HG02970 (cell line): Measurements from ENCODE around the gene GPR4.

Experiments
- ATAC-seq: cut with Tn5 transposase; IDR thresholded peaks from one replicate; pipeline ENCODE4 v1.9.1; 2021; ENCODE audit warnings: mild to moderate bottlenecking, moderate library complexity, moderate number of reproducible peaks; ENCODE audit not compliant: unreplicated experiment, low FRiP score

GPR4 gene

DNA sequence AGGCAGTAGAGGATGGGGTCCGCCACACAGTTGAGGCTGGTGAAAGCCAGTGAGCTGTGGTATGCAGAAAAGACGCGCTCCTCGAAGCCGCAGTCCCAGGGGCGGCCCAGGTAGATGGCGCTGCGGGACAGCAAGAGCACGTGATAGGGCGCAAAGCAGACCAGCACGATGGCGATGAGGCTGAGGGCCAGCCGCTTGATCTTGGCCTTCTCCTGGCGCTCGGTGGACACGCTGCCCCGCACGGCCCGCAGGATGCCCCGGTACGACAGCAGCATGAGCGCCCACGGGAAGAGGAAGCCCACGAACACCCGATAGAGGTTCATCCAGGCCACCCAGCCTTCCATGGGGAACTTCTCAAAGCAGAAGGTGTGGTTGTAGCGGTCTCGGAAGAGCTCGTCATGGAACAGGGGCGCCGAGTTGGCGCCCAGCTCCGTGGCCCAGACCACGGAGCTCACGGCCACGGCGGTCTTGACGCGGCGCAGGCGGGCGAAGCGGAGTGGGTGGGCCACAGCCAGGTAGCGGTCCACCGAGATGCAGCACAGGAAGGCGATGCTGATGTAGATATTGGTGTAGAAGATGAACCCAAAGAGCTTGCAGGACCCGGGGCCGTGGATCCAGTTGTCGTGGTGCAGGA is 10.9 kb downstream of the GPR4 start:
- ATAC-seq = no peak

DNA sequence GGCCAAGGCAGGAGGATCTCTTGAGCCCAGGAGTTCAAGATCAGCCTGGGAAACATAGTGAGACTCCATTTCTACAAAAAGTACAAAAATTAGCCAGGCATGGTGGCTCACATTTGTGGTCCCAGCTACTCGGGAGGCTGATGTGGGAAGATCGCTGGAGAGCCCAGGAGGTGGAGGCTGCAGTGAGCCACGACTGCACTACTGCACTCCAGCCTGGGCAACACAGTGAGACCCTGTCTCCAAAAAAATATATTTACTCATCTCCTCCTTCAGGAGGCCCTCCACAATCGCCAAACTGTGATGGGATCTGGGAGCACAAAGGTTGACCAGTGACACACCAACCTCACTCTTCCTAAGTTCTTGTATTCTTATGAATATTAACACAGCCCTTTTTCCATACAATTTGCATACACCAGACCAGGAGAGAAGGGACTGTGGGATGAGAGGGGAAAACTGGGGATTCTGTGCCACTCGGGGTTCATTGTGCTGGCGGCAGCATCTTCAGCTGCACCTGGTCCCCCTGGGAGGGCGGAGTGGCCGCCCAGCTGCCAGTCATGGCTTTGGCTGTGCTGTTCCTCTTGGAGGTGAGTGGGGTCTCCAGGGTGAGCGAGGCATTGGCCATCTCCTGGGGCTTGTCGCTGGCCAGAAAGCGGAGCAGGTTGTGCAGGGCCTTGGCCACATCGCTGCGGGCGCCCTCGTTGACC is 11.6 kb downstream of the GPR4 start:
- no peak for ATAC-seq

DNA sequence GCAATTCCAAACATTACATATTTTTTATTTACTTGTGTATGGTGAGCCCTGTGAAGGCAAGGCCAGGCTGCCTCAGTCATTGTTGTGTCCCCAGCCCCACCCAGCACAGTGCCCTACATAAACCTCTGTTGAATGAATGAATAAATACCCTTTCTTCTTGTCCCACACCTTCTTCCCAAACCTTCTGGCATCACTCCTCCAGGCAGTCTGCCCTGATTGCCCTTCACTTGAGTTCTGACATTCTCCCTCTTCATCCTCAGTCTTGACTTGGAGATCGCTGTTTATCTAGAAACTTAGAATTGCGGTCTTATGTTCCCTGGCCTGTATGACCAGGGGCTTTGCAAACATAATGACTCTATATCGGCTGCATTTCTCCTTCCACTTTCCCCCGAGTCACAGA is 12.2 kb downstream of the GPR4 start:
- no peak for ATAC-seq

DNA sequence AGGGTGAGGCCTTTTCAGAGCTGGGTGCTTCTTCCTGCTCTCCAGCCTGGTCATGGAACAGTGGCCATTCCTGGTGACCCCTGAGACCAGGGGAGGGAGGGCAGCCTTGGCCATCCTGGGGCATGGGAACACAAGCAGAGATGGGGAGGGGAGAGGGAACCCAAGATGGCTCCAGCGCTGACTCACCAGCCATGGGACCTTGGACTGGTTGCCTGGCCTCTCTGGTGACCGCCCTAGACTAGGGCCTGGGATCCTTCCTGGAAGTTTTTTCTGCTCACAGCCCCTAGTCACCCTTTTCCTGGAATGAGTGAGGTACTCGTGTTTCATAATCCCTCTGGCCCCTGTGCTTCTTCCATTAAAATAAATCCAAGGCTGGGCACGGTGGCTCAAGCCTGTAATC is 14.1 kb downstream of the GPR4 start:
- ATAC-seq = no peak

DNA sequence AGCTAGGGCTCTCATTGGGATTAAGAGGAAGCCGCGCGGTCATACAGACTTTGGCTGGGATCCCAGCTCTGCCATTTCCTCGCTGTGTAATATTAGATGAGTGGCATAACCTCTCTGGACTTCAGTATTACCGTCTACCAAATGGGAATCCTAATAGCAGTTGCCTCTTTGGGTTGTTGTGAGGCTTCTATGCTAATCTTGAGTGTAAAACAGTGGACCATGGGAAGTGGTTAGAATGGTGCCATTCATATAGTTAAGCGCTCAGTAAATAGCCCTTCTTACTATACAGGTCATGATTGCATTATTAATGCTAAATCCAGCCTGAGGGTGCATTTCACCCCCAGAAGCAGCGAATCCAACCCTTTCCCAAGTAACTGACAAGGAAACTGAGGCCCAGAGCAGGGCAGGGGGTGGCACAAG is 16.8 kb downstream of the GPR4 start:
- ATAC-seq = no peak

DNA sequence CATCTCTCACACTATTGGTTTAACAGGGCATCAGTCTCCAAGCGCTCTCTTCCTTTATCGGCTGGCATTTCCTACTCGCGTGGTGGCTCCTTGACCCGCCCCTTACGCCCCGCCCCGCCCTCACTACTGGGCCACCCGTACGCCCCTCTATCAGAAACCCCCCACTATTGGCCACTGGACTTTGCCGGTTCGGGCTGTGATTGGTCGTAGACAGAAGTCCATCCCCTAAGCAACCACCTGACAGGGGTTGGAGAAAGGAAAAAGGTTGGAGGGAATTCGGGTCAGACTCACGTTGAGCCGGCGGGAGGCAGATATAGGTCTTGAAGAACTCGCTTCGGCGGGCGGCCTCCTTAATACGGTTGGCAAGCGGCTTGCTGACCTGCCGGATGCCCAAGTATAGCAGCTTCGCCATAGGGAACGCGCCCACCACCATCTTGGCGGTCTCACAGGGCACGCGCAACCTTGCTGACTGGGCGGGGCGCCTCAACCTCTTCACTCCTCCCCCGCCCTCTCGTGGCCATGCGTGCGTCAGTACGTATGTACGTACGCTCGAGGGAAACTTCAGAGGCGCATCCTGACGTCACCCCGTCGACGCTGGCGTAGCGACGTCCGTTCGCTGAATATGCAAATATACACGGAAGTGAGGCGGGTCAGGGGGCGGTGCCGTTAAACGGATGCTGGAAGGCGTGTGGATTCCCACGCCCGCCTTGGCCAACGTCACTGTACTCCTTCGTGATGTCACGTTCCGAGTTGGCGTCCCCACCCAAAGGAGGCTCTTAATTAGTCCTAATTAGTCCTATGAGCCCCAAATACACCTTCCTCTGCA is 17.5 kb downstream of the GPR4 start, which contains the start of gene OPA3:
OPA3 (minus strand) TSS at position 471 of the 826 bp plus-strand sequence; CDS start at position 433, 38 bp downstream.
- peak; percentile 92 for ATAC-seq

DNA sequence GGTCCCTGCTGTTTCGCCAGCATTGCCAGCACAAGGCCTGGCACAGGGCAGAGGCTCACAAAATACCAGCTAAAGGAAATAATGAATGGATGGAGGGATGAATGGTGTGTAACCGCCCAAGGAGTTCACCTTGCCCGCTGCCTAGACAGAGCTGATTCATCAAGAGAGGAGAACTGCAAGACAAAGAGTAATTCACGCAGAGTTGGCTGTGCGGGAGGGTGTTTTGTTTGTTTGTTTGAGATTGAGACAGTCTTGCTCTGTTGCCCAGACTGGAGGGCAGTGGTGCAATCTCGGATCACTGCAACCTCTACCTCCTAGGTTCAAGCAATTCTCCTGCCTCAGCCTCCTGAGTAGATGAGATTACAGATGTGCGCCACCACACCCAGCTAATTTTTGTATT is 20.4 kb downstream of the GPR4 start:
- ATAC-seq = no peak

GRCh38 chr19:45578861-45579260 is 23.2 kb downstream of the GPR4 start:
- ATAC-seq = no peak

- no peak for ATAC-seq
Measured at GRCh38 chr19:45577111-45577905, 24.7 kb downstream of the GPR4 start.

DNA sequence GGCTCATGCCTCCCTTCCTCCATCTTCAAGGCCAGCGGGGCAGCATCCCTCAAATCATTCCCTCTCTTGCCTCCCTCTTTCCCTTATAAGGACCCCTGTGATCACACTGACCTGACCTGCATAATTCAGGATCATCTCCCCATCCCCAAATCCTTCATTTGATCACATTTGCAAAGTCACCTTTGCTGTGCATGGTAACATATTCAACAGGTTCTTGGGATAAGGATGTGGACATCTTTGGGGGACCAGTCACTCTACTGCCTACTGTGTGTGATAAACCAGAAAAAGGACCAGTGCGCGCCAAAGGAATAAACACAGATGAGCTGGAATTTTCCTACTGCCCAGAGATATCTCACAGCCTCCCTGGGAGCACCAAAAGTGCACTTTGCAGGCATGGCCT is 25.3 kb downstream of the GPR4 start:
- ATAC-seq = no peak

DNA sequence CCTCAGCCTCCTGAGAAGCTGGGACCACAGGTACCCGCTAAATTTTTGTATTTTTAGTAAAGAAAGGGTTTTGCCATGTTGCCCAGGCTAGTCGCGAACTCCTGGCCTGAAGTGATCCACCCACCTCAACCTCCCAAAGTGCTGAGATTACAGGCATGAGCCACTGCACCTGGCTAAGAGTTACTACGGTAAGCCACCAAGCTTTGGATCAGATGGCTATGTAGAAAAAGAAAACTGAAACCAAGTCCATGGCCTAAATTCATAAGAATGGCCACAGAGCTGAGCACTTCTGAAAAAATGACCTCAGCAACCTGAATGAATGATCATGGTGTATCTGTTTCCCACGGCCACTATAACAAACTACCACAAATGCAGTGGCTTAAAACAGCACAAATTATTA is 26.8 kb downstream of the GPR4 start:
- no peak for ATAC-seq

GRCh38 chr19:45574526-45574925 is 27.5 kb downstream of the GPR4 start:
- ATAC-seq = no peak

GRCh38 chr19:45571457-45572220 is 30.4 kb downstream of the GPR4 start:
- no peak for ATAC-seq

GRCh38 chr19:45569619-45570421 is 32.2 kb downstream of the GPR4 start:
- ATAC-seq = no peak

GRCh38 chr19:45568732-45569131 is 33.3 kb downstream of the GPR4 start:
- ATAC-seq = no peak

- ATAC-seq = no peak
Measured at GRCh38 chr19:45567609-45568008, 34.4 kb downstream of the GPR4 start.

DNA sequence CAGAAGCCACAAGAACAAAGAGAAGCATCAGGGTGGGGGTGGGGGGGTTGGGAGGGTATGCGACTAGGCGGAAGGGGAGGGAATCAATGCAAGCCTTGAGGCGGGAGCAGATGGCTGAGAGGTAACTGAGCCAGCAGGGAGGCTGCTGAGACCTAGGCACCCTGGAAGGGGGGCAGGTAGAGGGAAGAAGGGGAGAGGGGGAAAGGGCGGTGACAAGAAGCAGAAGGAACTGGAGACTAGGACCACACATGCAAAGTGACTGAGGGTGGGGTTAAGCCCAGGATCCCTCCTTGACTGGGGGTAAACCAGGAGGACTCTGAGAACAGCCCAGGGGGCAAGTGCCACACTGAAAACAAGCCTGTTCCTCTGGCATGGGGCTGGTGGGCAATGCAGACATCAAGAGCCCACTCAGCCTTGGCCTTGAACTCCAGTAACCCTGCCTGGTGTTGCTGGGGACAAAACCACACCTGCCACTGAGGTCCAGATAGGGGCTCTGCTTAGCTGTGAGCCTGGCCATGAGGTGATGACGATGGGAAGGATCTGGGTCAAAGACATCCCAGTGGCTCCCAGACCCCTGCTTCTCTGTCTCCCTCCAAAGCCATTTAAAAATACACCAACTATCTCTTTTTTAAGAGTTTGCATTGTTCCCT is 37.8 kb downstream of the GPR4 start:
- ATAC-seq = no peak

GRCh38 chr19:45560686-45561085 is 41.3 kb downstream of the GPR4 start:
- no peak for ATAC-seq

DNA sequence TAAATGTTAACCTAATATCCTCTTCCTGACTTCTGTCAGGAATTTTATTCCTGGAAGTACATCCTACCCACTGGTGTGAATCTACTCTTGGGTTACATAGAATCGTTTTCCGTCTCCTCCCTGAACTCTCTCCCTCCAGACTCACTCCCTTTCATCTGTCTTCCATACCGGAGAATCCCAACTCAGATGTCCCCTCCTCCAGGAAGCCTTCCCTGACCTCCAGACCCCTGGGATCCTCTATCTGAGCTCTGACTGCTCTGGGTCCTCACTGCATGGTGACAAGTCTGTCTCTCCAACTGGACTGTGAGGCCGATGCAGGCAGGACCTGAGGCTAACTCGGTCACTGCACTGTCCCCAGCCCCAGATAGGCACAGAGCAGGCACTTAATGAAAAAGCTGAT is 42.0 kb downstream of the GPR4 start:
- no peak for ATAC-seq
